CD4-positive, alpha-beta T cell treated with Interleukin-4 for 4 hours (primary cell): ENCODE measurements around the gene SCGB3A2.
A peak's percentile ranks its signal among the peaks of the same experiment; 100 is the strongest.

Source experiments
- DNase-seq: peaks from one replicate; pipeline ENCODE4 v3.0.0-alpha.2; 2020

The SCGB3A2 gene

GRCh38 chr5:147878066-147878759 lies at the start of gene SCGB3A2:
SCGB3A2 (plus strand) TSS chr5:147878711; CDS start chr5:147878804, 93 bp downstream.
- DNase-seq = no peak

GRCh38 chr5:147830035-147830434 lies 48.5 kb upstream of the SCGB3A2 start:
- no peak for DNase-seq

- no peak for DNase-seq
Measured at GRCh38 chr5:147831465-147831864, 47.0 kb upstream of the SCGB3A2 start, which contains the start of gene SPINK1. SPINK1 (minus strand) TSS chr5:147831671; CDS start chr5:147831577, 94 bp downstream.

GRCh38 chr5:147832541-147832940 lies 46.0 kb upstream of the SCGB3A2 start:
- no peak for DNase-seq

- no peak for DNase-seq
Measured at GRCh38 chr5:147835386-147835798, 43.1 kb upstream of the SCGB3A2 start.

- DNase-seq = no peak
Measured at GRCh38 chr5:147836439-147836838, 42.1 kb upstream of the SCGB3A2 start.

GRCh38 chr5:147842869-147843268 lies 35.6 kb upstream of the SCGB3A2 start:
- DNase-seq = no peak

- DNase-seq = no peak
Measured at GRCh38 chr5:147844846-147845245, 33.7 kb upstream of the SCGB3A2 start.

GRCh38 chr5:147845618-147846017 lies 32.9 kb upstream of the SCGB3A2 start:
- DNase-seq = no peak

GRCh38 chr5:147849226-147849625 lies 29.3 kb upstream of the SCGB3A2 start:
- DNase-seq = no peak

GRCh38 chr5:147851578-147851977 lies 26.9 kb upstream of the SCGB3A2 start:
- no peak for DNase-seq

GRCh38 chr5:147852365-147852764 lies 26.1 kb upstream of the SCGB3A2 start:
- no peak for DNase-seq

GRCh38 chr5:147853372-147853987 lies 25.0 kb upstream of the SCGB3A2 start:
- no peak for DNase-seq

- DNase-seq = no peak
Measured at GRCh38 chr5:147854331-147854730, 24.2 kb upstream of the SCGB3A2 start.

GRCh38 chr5:147854894-147855773 lies 23.4 kb upstream of the SCGB3A2 start:
- no peak for DNase-seq

GRCh38 chr5:147855774-147856069 lies 22.8 kb upstream of the SCGB3A2 start:
- no peak for DNase-seq

GRCh38 chr5:147856801-147857200 lies 21.7 kb upstream of the SCGB3A2 start:
- no peak for DNase-seq

GRCh38 chr5:147857302-147858129 lies 21.0 kb upstream of the SCGB3A2 start:
- DNase-seq = peak; percentile 46

- no peak for DNase-seq
Measured at GRCh38 chr5:147858565-147858964, 19.9 kb upstream of the SCGB3A2 start.

- no peak for DNase-seq
Measured at GRCh38 chr5:147859962-147860640, 18.4 kb upstream of the SCGB3A2 start.

GRCh38 chr5:147860641-147861025 lies 17.9 kb upstream of the SCGB3A2 start:
- DNase-seq = no peak

- DNase-seq = no peak
Measured at GRCh38 chr5:147863454-147864158, 14.9 kb upstream of the SCGB3A2 start.
